ENCODE data around the gene CFAP157. TPM values are rescaled to one million over a fixed set of nuclear protein-coding genes. Genes with fewer than 3 reads are reported as not detected.

The CFAP157 gene
- total and polyA plus RNA-seq, 2 donors (not counting 3 experiments of a cell fraction or from before 2014, with no cell fraction given): 0.03 TPM; not detected in 1

- no peak overlapping the region for H3K9ac ChIP-seq (replicated peaks; ENCODE audit: extremely low read depth, insufficient read depth, low read length)
- no peaks in the 10 kb centered on the region for H3K79me2 ChIP-seq (ENCODE audit: control insufficient read depth, insufficient read depth, low read length)
- no peaks in the 10 kb centered on the region for H3K36me3 ChIP-seq (ENCODE audit: control insufficient read depth in 2 of 2, extremely low read depth in 1 of 2, insufficient read depth in 2 of 2, low read length in 2 of 2)
- no TSS peak for BruUV-seq (replicated peaks)
- no peak for TF ChIP-seq EZH2 (IDR thresholded peaks at IDR 0.05; ENCODE audit: borderline replicate concordance, low read depth, low read length, severe bottlenecking)
- TF ChIP-seq MYC (IDR thresholded peaks at IDR 0.05; ENCODE audit: low read depth, low read length): no peak
- no peak for TF ChIP-seq POLR2AphosphoS5 (IDR thresholded peaks at IDR 0.05; ENCODE audit: insufficient read depth, low read depth, low read length)
- TF ChIP-seq CTCF (IDR thresholded peaks at IDR 0.05; ENCODE audit: extremely low read depth in 1 of 2, insufficient read depth in 1 of 2, low read depth in 1 of 2, low read length in 2 of 2): no peak
- TF ChIP-seq MAX (IDR thresholded peaks at IDR 0.05; ENCODE audit: insufficient read depth, insufficient read length): no peak
- no peak for TF ChIP-seq FOS (IDR thresholded peaks at IDR 0.05; ENCODE audit: borderline replicate concordance, insufficient read depth, low read length)
- no peak for TF ChIP-seq GATA2 (IDR thresholded peaks at IDR 0.05; ENCODE audit: insufficient read depth, insufficient read length, low read depth, low read length)
- no peak overlapping the region for H3K4me2 ChIP-seq (ENCODE audit: insufficient read depth, low read length)
- CTCF ChIA-PET: interaction anchor here (1.4 kb wide), 1 partner anchor 13 kb away, joined by 5 read pairs; the partner anchor contains the start of gene TOR2A
- no peak overlapping the region for H2AFZ ChIP-seq (ENCODE audit: low read depth, low read length)
- intact Hi-C loops (cut with micrococcal nuclease): no loop called here
- H3K4me3 ChIP-seq (replicated peaks in 1 of 3; ENCODE audit: insufficient read depth in 1 of 3, low read depth in 1 of 3, low read length in 3 of 3): no peak overlapping the region
- H3K9me3 ChIP-seq (replicated peaks; ENCODE audit: control insufficient read depth, insufficient read depth, low read length): no peaks in the 10 kb centered on the region
- H3K27me3 ChIP-seq (ENCODE audit: control insufficient read depth in 2 of 2, insufficient read depth in 2 of 2, low read length in 2 of 2): no peaks in the 10 kb centered on the region
- DNase-seq (ENCODE audit: low read depth, low spot score): no peak
- no peak overlapping the region for H3K27ac ChIP-seq (ENCODE audit: insufficient read depth, low read depth, low read length)
- dilution Hi-C loops (cut with MboI; ENCODE audit: extremely low pct_ligation_motif_present, low sequenced_read_pairs): no loop called here
- H3K9me1 ChIP-seq (replicated peaks; ENCODE audit: control insufficient read depth, extremely low read depth, insufficient read depth, low read length): no peaks in the 10 kb centered on the region
- no peaks in the 10 kb centered on the region for H4K20me1 ChIP-seq (replicated peaks; ENCODE audit: control insufficient read depth, extremely low read depth, insufficient read depth, low read length)
- no peaks in the 10 kb centered on the region for H3K4me1 ChIP-seq (ENCODE audit: control insufficient read depth, extremely low read depth, insufficient read depth, low read length)
- POLR2A ChIA-PET: no interaction called here
- no peak for FAIRE-seq
Measured at GRCh38 chr9:127721391-127721821, 14.6 kb downstream of the CFAP157 start.

Measured in endothelial cell of umbilical vein (primary cell).